Bronchial epithelial cell (primary cell): ENCODE measurements around the gene CDHR4. TPM values are rescaled to one million over a fixed set of nuclear protein-coding genes. Genes with fewer than 3 reads are reported as not detected.

ENCODE experiments used
- DNase-seq: peaks from one replicate; pipeline ENCODE4 v3.0.0-alpha.2; 2010; ENCODE audit warnings: low read depth
- FAIRE-seq: peaks from 2 replicates; lab custom pipeline; 2011; peaks lifted over from hg19 to GRCh38; lab: Jason Lieb, UNC
- H3K27me3 ChIP-seq: 2 replicates; pipeline ENCODE4 v1.5.1; 2011; ENCODE audit warnings: low read length; ENCODE audit not compliant: control insufficient read depth, insufficient read depth
- H3K36me3 ChIP-seq: 2 replicates; pipeline ENCODE4 v1.5.1; 2011; ENCODE audit warnings: low read length; ENCODE audit not compliant: control insufficient read depth, insufficient read depth
- H3K4me3 ChIP-seq: 2 replicates; pipeline ENCODE4 v1.5.1; 2011; ENCODE audit warnings: mild to moderate bottlenecking, low read depth, low read length, control low read depth
- total RNA-seq: library from RNA; depleted of rRNA; stranded (reverse); fragments of >200 nt; gene quantifications from 2 replicates; pipeline ENCODE4 v1.2.1, GENCODE V29; 2014
- TF ChIP-seq, protein P1 (sequence below): IDR thresholded peaks from 2 replicates; pipeline ENCODE4 v1.5.1; 2011; ENCODE audit warnings: mild to moderate bottlenecking, moderate library complexity, low read length, control low read depth, inconsistent platforms; ENCODE audit not compliant: insufficient read depth, severe bottlenecking

The CDHR4 gene
- total RNA-seq, 1 donor from 2014 or later: not detected

DNA sequence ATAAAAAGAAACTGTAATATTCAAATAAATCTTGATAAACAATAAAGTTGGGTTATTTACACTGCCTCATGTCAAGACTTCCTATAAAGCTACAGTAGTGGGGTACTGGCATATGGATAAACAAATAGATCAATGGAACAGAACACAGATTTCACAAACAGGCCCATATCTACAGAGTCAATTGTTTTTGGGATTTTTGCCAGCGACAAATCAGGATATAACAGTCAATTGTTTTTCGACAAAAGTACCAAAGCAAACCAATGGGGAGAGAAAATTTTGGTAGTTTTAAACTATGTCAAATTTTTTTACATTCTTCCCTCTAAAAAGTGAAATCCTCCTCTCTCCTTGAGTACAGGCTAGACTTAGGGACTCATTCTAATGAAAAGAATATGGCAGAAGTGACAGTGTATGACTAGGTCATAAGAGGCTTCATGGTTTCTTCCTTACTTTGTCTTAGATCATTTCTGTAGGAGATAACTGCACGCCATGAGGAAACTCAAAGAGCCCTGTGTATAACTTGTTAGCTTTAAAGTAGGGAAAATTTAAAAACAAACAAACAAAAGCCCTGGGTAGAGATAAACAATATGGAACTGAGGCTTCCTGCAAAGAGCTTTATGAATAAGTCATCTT lies 30.3 kb downstream of the CDHR4 start:
- FAIRE-seq: no peak
- DNase-seq: no peak
- TF ChIP-seq, protein P1, sequence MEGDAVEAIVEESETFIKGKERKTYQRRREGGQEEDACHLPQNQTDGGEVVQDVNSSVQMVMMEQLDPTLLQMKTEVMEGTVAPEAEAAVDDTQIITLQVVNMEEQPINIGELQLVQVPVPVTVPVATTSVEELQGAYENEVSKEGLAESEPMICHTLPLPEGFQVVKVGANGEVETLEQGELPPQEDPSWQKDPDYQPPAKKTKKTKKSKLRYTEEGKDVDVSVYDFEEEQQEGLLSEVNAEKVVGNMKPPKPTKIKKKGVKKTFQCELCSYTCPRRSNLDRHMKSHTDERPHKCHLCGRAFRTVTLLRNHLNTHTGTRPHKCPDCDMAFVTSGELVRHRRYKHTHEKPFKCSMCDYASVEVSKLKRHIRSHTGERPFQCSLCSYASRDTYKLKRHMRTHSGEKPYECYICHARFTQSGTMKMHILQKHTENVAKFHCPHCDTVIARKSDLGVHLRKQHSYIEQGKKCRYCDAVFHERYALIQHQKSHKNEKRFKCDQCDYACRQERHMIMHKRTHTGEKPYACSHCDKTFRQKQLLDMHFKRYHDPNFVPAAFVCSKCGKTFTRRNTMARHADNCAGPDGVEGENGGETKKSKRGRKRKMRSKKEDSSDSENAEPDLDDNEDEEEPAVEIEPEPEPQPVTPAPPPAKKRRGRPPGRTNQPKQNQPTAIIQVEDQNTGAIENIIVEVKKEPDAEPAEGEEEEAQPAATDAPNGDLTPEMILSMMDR: no peak
- no peaks in the 10 kb centered on the region for H3K27me3 ChIP-seq
- H3K4me3 ChIP-seq: no peak overlapping the region
- H3K36me3 ChIP-seq: no peaks in the 10 kb centered on the region

DNA sequence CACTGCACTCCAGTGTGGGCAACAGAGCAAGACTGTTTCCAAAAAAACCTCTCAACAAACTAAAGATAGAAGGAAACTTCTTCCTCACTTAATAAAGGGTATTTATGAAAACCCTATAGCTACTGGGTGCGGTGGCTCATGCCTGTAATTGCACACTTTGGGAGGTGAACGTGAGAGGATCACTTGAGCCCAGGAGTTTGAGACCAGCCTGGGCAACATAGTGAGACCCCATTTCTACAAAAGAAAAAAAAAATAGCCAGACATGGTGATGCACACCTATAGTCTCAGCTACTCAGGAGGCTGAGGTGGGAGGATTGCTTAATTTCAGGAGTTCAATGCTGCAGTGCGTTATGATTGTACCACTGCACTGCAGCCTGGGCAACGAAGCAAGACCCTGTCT lies 35.7 kb downstream of the CDHR4 start:
- no peak for FAIRE-seq

DNA sequence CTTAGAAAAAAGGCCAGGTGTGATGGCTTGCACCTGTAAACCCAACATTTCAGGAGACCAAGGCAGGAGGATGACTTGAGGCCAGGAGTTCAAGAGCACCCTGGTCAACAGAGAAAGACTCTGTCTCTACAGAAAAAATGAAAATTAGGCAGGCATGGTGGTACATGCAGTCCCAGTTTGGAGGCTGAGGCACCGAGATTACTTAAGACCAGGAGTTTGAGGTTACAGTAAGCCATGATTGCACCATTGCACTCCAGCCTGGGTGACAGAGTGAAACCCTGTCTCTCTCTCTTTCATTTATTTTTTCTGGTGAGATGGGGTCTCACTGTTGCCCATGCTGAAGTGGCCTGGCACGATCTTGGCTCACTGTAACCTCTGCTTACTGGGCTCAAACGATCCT lies 38.0 kb downstream of the CDHR4 start:
- Histone ChIP-seq H3K4me3 (no peak overlapping the region), H3K27me3 (no peaks in the 10 kb centered on the region), H3K36me3 (no peaks in the 10 kb centered on the region)
- no peak for DNase-seq
- TF ChIP-seq, protein P1: no peak
- no peak for FAIRE-seq

More for the DNA sequence above, 35.7 kb downstream of the CDHR4 start:
- no peaks in the 10 kb centered on the region for H3K36me3 ChIP-seq
- TF ChIP-seq, protein P1: no peak
- DNase-seq: no peak
- no peaks in the 10 kb centered on the region for H3K27me3 ChIP-seq
- no peak overlapping the region for H3K4me3 ChIP-seq

DNA sequence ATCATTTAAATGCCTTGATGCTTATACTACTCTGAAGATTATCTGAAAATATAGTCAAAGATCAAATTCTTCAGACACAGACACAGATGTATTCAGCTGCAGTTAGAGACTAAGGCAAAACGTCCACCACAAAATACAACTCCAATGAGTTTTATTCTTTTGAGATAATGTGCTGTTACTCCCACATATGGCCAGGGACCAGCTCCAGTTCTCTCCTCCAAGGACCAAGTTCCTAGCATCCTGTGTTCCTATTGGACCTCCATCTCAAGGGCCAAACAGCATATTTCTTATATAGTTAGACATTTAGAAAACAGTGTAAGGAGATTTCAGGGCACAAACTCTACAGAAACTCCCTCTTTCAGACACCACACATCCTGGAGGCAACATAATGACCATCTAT lies 40.4 kb downstream of the CDHR4 start:
- FAIRE-seq (no peak), DNase-seq (no peak)
- H3K4me3 ChIP-seq: no peak overlapping the region
- H3K36me3 ChIP-seq: no peaks in the 10 kb centered on the region
- H3K27me3 ChIP-seq: no peaks in the 10 kb centered on the region
- TF ChIP-seq, protein P1: no peak

DNA sequence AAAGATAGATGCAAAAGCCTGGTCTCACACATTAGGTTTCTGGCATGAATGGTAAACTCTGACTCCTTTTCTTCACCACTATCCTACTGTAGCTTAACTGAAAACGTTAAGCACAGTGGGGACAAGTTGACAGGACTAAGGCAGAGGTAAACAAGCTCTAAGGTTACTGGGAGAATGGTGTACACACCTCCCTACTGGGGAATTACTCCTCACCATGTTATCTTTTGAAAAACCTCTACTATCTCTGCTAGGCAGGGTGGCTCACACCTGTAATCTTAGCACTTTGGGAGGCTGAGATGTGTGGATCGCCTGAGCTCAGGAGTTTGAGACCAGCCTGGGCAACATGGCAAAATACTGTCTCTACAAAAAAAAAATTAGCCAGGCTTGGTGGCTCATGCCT lies 42.5 kb downstream of the CDHR4 start:
- TF ChIP-seq, protein P1: no peak
- DNase-seq: no peak
- Histone ChIP-seq H3K27me3 (no peaks in the 10 kb centered on the region), H3K4me3 (no peak overlapping the region), H3K36me3 (no peaks in the 10 kb centered on the region)
- no peak for FAIRE-seq

DNA sequence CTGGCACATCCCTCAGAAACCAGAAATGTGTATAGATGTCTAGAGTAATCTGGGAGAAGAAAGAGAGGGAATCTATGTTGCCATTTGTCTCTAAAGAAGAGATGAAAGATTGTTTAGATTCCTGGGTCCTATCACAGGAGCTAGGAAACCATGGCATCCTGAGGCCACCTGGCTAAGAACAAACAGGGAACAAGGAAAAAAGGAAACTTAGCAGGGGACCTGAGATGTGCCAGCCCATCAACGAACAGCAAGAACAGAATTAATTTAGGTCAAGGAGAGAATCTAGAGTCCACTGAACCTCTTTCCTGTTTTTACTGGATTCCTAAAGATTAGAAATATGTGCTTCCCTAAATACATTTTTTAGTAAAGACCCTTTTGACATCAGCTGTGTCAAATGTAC lies 43.6 kb downstream of the CDHR4 start:
- TF ChIP-seq, protein P1: no peak
- no peak for DNase-seq
- Histone ChIP-seq H3K4me3 (no peak overlapping the region), H3K36me3 (no peaks in the 10 kb centered on the region), H3K27me3 (no peaks in the 10 kb centered on the region)
- no peak for FAIRE-seq
